NCI-H510A (cell line): Measurements from ENCODE around the gene CIAPIN1.

Experiments
- DNase-seq: peaks from one replicate; lab custom pipeline; 2025; lab: John Stamatoyannopoulos, UW

The CIAPIN1 gene

GRCh38 chr16:57476546-57477410 is 29.6 kb upstream of the CIAPIN1 start:
- DNase-seq = no peak

GRCh38 chr16:57475711-57476339 is 28.6 kb upstream of the CIAPIN1 start:
- peak; percentile 81 for DNase-seq

GRCh38 chr16:57474671-57475661 is 27.8 kb upstream of the CIAPIN1 start:
- no peak for DNase-seq

GRCh38 chr16:57473906-57474305 is 26.7 kb upstream of the CIAPIN1 start:
- DNase-seq = no peak

GRCh38 chr16:57473176-57473840 is 26.1 kb upstream of the CIAPIN1 start:
- DNase-seq = no peak

- DNase-seq = no peak
Observed at GRCh38 chr16:57472665-57473060, 25.5 kb upstream of the CIAPIN1 start.

- no peak for DNase-seq
Observed at GRCh38 chr16:57471852-57472664, 24.9 kb upstream of the CIAPIN1 start.

- no peak for DNase-seq
Observed at GRCh38 chr16:57471209-57471608, 24.0 kb upstream of the CIAPIN1 start.

- no peak for DNase-seq
Observed at GRCh38 chr16:57470711-57471110, 23.5 kb upstream of the CIAPIN1 start.

GRCh38 chr16:57469917-57470470 is 22.8 kb upstream of the CIAPIN1 start:
- DNase-seq = no peak

- no peak for DNase-seq
Observed at GRCh38 chr16:57469046-57469445, 21.9 kb upstream of the CIAPIN1 start.

GRCh38 chr16:57468346-57468745 is 21.2 kb upstream of the CIAPIN1 start:
- no peak for DNase-seq

- no peak for DNase-seq
Observed at GRCh38 chr16:57464523-57464922, 17.3 kb upstream of the CIAPIN1 start.

- DNase-seq = no peak
Observed at GRCh38 chr16:57462978-57463362, 15.8 kb upstream of the CIAPIN1 start.

GRCh38 chr16:57462209-57462977 is 15.2 kb upstream of the CIAPIN1 start, which contains the start of gene POLR2C:
TSS of gene POLR2C (plus strand) at chr16:57462679. CDS start at chr16:57462725, 46 bp downstream.
- peak; percentile 48 for DNase-seq

GRCh38 chr16:57452021-57452420 is 4.8 kb upstream of the CIAPIN1 start:
- DNase-seq = no peak

GRCh38 chr16:57446531-57447185 is 527 bp downstream of the CIAPIN1 start:
- DNase-seq = peak; percentile 20

GRCh38 chr16:57445510-57445909 is 1.7 kb downstream of the CIAPIN1 start:
- no peak for DNase-seq

GRCh38 chr16:57444711-57445110 is 2.5 kb downstream of the CIAPIN1 start:
- DNase-seq = no peak
